ENCODE results near the gene CERS6.
"Not testable (repeated sequence)": the region's sequence is repeated elsewhere in the genome, so short reads cannot be mapped to it uniquely, and the experiment has no call there.

CERS6 gene

GRCh38 chr2:168468354-168468753 lies 12.3 kb downstream of the CERS6 start:
- no peak for DNase-seq (ENCODE audit: low read depth)

GRCh38 chr2:168469281-168469988 lies 13.4 kb downstream of the CERS6 start:
- no peak for DNase-seq (ENCODE audit: low read depth)

DNA sequence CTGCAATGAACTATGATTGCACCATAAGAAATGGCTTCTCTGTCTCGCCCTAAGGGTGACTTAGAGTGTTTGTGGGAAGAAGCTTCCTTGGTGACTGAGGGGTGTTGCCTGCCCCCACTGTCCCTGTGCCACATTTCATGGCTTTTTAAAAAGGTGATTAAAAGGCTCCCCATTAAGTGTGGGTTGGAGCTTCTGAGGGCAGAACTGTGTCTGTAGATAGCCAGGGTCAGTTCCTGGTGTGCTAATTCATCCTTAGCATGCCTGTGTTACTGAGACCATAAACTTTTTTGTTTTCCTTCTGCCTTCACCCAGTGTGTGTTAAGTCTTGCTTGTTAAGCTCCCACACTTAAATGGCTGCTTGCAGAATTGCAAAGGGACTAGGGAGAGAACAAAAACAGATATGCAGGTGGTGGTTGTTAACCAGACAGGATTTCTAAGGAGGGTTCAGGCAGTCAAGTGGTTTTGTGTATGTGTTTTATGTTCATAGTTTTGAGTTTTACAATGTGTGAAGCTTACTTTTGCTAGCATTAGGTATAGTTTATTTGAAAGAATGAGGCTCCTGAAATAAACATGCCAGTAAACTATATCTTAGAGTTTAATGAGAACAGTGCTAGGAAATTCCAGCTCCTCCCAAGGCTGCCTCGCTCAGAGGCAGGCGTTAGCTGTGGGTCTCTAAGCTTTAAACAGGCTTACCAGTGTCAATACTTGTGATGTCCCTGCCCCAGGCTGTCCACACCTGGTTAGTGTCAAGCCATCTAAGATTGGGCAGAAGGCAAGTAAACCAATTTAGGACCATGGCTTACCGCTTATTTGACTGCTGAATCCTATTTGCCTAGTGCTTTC lies 14.5 kb downstream of the CERS6 start:
- DNase-seq (ENCODE audit: low read depth) = no peak

DNA sequence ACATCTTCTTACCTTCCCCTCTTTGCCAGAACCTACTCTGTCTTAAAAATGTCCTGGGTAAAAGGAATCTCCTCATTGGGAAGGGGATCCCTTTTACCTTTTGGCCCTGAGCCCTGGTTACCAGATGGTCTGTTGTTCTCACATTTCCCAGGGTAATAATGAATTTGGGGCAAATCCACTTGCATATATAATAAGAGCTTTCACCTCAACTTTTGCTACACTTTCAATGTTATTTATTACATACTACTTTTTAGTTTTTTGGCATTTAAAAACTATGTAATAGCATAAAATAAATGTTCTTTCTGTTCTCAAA lies 15.0 kb downstream of the CERS6 start:
- no peak for DNase-seq (ENCODE audit: low read depth)

DNA sequence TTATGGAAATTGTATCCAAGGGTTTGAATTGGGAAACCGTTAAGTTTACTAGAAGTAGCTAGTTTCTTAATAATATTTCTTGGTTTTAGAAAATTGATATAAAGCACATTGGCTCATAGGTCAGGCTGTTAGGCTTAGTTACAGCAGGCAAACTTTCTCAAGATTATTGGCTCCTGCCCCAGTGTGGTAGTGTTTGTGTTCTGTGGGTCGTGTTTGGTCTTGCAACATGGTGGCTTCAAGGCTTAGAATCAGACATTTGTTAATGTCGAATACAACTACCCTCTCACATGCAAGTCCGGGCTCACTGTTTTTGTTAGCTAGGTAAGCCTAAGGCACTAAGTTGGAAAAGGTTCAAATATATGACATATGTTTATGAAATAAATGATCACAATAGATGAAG lies 19.6 kb downstream of the CERS6 start:
- DNase-seq (ENCODE audit: low read depth) = no peak

DNA sequence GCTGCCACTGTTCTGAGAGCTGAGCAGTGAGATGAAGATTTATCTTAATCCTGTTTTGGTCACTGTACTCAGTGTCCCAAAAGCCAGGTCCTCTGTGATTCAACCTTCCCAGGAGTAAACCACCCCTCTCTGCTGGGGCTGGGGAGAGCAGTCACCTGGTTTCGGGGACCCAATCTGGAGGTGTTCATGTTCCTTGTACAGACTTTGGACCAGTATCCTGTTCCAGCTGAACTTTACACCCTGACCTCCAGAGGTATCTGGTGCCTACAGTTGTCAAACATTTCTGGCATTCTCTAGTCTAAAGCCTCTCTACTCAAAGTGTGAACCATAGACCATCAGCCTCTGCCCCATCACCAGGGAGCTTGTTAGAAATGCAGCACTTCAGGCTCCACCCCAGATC lies 22.1 kb downstream of the CERS6 start:
- no peak for DNase-seq (ENCODE audit: low read depth)

- no peak for DNase-seq (ENCODE audit: low read depth)
These were observed 24.3 kb downstream of the CERS6 start for GRCh38 chr2:168480356-168480755.

- DNase-seq (ENCODE audit: low read depth) = no peak
These were observed 24.9 kb downstream of the CERS6 start for GRCh38 chr2:168480825-168481585.

- DNase-seq (ENCODE audit: low read depth) = no peak
These were observed 26.2 kb downstream of the CERS6 start for GRCh38 chr2:168482269-168482668.

- DNase-seq (ENCODE audit: low read depth) = no peak
These were observed 27.1 kb downstream of the CERS6 start for GRCh38 chr2:168482952-168483831.

DNA sequence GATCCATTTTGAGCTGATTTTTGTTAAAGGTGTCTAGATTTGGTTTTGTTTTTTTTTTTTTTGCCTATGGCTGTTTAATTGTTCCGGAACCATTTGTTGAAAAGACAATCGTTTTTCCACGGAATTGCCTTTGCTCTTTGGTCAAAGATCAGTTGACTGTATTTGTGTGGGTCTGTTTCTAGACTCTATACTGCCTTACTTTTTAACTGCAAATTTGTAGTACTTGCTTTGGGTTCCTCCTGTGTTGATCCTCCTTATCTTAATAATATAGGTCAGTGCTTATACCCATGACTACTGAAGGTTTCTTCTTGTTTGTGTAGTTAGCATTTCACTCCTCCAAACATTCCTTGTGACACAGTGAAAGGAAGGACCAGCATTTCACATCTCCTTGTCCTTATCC lies 30.4 kb downstream of the CERS6 start:
- DNase-seq (ENCODE audit: low read depth) = no peak

GRCh38 chr2:168490015-168490874 lies 34.2 kb downstream of the CERS6 start:
- DNase-seq (ENCODE audit: low read depth) = no peak

DNA sequence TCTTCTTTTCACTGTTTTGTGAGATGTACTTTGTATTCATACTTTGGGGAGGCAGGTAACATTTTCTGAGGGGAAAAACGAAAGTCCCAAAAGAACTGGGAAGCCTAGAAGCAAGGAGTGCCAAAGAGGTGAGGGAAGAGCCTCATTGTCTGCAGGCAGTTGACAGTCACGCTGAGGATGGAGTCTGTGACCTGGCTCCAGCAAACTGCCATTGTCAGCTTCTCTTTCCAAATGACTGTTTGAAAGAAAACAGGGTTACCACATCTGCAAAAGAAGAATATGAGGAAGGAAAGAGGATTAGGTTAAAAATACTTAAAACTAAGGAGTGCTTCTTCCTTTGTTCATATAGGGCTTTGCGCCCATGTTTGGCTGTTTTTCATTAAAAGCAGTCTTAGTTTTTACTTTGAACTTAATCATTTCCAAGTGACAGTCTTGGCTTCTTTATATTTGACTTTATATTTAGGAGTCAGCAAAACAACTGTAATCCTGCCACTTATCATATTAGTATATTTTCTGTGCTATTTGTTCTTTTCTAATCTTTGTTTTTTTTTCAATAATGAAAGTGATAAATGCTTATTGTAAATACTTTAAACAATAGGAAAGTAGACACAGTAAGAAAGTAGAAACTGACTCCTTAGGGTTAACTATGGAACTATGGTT lies 35.0 kb downstream of the CERS6 start:
- DNase-seq (ENCODE audit: low read depth) = no peak

GRCh38 chr2:168491728-168492127 lies 35.7 kb downstream of the CERS6 start:
- not testable (repeated sequence) for DNase-seq (ENCODE audit: low read depth)

GRCh38 chr2:168493219-168493618 lies 37.1 kb downstream of the CERS6 start:
- DNase-seq (ENCODE audit: low read depth) = not testable (repeated sequence)

DNA sequence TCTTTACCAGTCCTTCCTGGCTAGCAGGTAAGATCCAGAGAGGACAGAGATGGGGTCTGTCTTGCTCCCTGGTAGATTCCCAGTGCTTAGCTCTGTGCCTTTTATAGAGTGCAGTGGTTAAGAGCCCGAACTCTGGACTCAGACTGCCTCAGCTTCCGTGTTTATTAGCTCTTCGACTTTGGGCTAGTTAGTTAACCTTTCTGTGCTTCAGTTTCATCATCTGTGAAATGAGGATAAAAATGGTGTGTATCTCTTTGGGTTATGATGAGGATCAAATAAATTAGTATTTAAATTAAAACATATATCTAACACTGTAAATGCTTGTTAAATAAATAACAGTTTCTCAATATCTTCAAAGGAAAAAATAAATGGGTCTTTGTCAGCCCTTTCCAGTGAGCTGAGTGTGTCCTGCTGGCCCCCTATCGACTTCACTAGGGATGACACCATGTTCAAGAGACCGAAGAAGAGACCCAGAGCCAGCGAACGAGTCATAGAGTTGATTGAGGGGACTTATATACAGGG lies 38.2 kb downstream of the CERS6 start:
- DNase-seq (ENCODE audit: low read depth) = no peak

GRCh38 chr2:168495524-168495923 lies 39.5 kb downstream of the CERS6 start:
- no peak for DNase-seq (ENCODE audit: low read depth)

DNA sequence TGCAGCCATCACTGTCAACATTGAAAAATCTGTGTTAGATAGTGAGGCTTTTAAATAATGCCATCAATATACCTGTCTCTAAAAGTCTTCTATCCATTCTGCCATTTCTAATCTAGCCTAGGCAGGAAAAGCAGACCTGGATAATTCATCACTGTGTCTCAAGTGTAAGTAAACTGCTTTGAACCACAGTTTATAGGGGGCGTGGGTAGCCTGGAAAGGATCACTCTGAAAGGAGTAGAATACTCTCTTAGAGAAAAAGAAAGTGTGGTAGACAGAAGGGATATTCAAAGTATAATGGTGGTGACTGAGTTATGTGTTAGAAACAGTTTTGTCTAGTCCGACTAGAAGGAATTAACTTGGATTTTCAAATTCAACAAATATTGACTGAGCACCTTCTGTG lies 40.8 kb downstream of the CERS6 start:
- no peak for DNase-seq (ENCODE audit: low read depth)

DNA sequence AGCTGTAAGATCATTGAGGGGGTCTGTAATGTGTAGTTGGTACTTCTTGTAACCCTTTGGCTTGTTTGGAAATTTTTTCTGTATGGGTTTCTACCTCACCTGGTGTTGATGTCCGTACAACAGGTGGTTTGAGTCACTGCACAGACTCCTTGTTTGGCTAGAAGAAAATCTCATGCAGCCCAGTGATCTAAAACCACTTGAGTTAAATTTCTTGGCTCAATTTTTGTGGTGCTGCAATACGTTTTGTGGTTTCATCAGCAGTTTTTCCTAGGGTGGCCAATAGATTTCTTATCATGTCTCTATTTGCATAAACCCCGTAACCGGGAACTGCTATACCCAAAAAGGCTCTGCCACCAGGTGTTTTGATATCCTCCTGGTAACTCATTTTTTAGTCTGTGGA lies 43.4 kb downstream of the CERS6 start:
- DNase-seq (ENCODE audit: low read depth) = no peak

- no peak for DNase-seq (ENCODE audit: low read depth)
These were observed 44.4 kb downstream of the CERS6 start for GRCh38 chr2:168500516-168500915.

Measured in T follicular helper cell (primary cell).